Ectodermal cell (in vitro differentiated cells): ENCODE measurements around the gene TDRD7.
"Not testable (repeated sequence)": the region's sequence is repeated elsewhere in the genome, so short reads cannot be mapped to it uniquely, and the experiment has no call there.

Source experiments
- H3K27ac ChIP-seq: 2 replicates; pipeline ENCODE4 v1.7.0; 2013; ENCODE audit warnings: mild to moderate bottlenecking, low read depth, low read length; ENCODE audit not compliant: insufficient read depth, poor library complexity, severe bottlenecking
- H3K27me3 ChIP-seq: 2 replicates; pipeline ENCODE4 v1.7.0; 2013; ENCODE audit warnings: mild to moderate bottlenecking, low read length; ENCODE audit not compliant: insufficient read depth, control insufficient read depth, poor library complexity, severe bottlenecking
- H3K36me3 ChIP-seq: one replicate; pipeline ENCODE4 v1.7.0; 2013; ENCODE audit warnings: low read length; ENCODE audit not compliant: control insufficient read depth, insufficient read depth
- H3K4me1 ChIP-seq: one replicate; pipeline ENCODE4 v1.7.0; 2013; ENCODE audit warnings: low read length; ENCODE audit not compliant: control insufficient read depth, insufficient read depth
- H3K4me3 ChIP-seq: 2 replicates; pipeline ENCODE4 v1.7.0; 2013; ENCODE audit warnings: low read depth, low read length, control low read depth; ENCODE audit not compliant: insufficient read depth
- H3K9me3 ChIP-seq: 2 replicates; pipeline ENCODE4 v1.7.0; 2013; ENCODE audit warnings: mild to moderate bottlenecking, low read length, moderate library complexity; ENCODE audit not compliant: control insufficient read depth
- WGBS, 2 experiments: methylation state at CpG; one replicate each; pipeline ENCODE4 v1.1.7; 2013; ENCODE audit warnings: missing lambda C conversion rate in 2 of 2; 5-methylcytosine and 5-hydroxymethylcytosine counted together

The TDRD7 gene

GRCh38 chr9:97445119-97445701 lies 33.3 kb downstream of the TDRD7 start:
- Histone ChIP-seq H3K4me3 (no peak overlapping the region), H3K4me1 (peaks cover 12% of the 10 kb centered on the region), H3K36me3 (no peaks in the 10 kb centered on the region), H3K9me3 (no peaks in the 10 kb centered on the region), H3K27me3 (no peaks in the 10 kb centered on the region), H3K27ac (no peak overlapping the region)
- WGBS, 2 experiments, result 89 to 97% methylated on average over 2 of the region's 2 CpGs

GRCh38 chr9:97447001-97447400 lies 35.1 kb downstream of the TDRD7 start:
- no peak overlapping the region for H3K27ac ChIP-seq
- H3K4me1 ChIP-seq, result no peaks in the 10 kb centered on the region
- H3K27me3 ChIP-seq, result no peaks in the 10 kb centered on the region
- no peaks in the 10 kb centered on the region for H3K36me3 ChIP-seq
- H3K4me3 ChIP-seq, result no peak overlapping the region
- 83 to 94% methylated on average over 3 of the region's 3 CpGs for WGBS, 2 experiments
- no peaks in the 10 kb centered on the region for H3K9me3 ChIP-seq

- not testable (repeated sequence) for H3K4me3 ChIP-seq, H3K36me3 ChIP-seq, H3K4me1 ChIP-seq, H3K9me3 ChIP-seq, H3K27me3 ChIP-seq, H3K27ac ChIP-seq
- WGBS, 2 experiments, result 92 to 99% methylated on average over 3 of the region's 3 CpGs
Observed at GRCh38 chr9:97453573-97453972, 41.7 kb downstream of the TDRD7 start.

GRCh38 chr9:97456841-97457240 lies 44.9 kb downstream of the TDRD7 start:
- not testable (repeated sequence) for H3K36me3 ChIP-seq, H3K27ac ChIP-seq, H3K9me3 ChIP-seq, H3K4me3 ChIP-seq, H3K27me3 ChIP-seq, H3K4me1 ChIP-seq

- H3K27me3 ChIP-seq, result no peaks in the 10 kb centered on the region
- H3K9me3 ChIP-seq, result no peaks in the 10 kb centered on the region
- no peak overlapping the region for H3K4me3 ChIP-seq
- no peaks in the 10 kb centered on the region for H3K4me1 ChIP-seq
- H3K36me3 ChIP-seq, result no peaks in the 10 kb centered on the region
- no peak overlapping the region for H3K27ac ChIP-seq
Observed at GRCh38 chr9:97459326-97459725, 47.4 kb downstream of the TDRD7 start.

GRCh38 chr9:97462159-97462558 lies 50.3 kb downstream of the TDRD7 start:
- Histone ChIP-seq H3K9me3 (no peaks in the 10 kb centered on the region), H3K27ac (no peak overlapping the region), H3K27me3 (no peaks in the 10 kb centered on the region), H3K4me1 (no peaks in the 10 kb centered on the region), H3K36me3 (no peaks in the 10 kb centered on the region), H3K4me3 (no peak overlapping the region)
- 88 to 91% methylated on average over 3 of the region's 3 CpGs for WGBS, 2 experiments

GRCh38 chr9:97462914-97463313 lies 51.0 kb downstream of the TDRD7 start:
- H3K36me3 ChIP-seq, result no peaks in the 10 kb centered on the region
- H3K27ac ChIP-seq, result no peak overlapping the region

GRCh38 chr9:97468658-97469448 lies 57.0 kb downstream of the TDRD7 start:
- Histone ChIP-seq H3K9me3 (no peaks in the 10 kb centered on the region), H3K4me1 (no peaks in the 10 kb centered on the region), H3K36me3 (no peaks in the 10 kb centered on the region), H3K27ac (no peak overlapping the region), H3K27me3 (no peaks in the 10 kb centered on the region), H3K4me3 (no peak overlapping the region)
- 84 to 88% methylated on average over 4 of the region's 4 CpGs for WGBS, 2 experiments

More at GRCh38 chr9:97462914-97463313, 51.0 kb downstream of the TDRD7 start:
- 88 to 93% methylated on average over 1 of the region's 1 CpG for WGBS, 2 experiments
- H3K27me3 ChIP-seq, result no peaks in the 10 kb centered on the region
- H3K4me1 ChIP-seq, result no peaks in the 10 kb centered on the region
- H3K4me3 ChIP-seq, result no peak overlapping the region
- H3K9me3 ChIP-seq, result no peaks in the 10 kb centered on the region

- Histone ChIP-seq H3K9me3 (no peaks in the 10 kb centered on the region), H3K27me3 (no peaks in the 10 kb centered on the region), H3K27ac (no peak overlapping the region), H3K36me3 (no peaks in the 10 kb centered on the region), H3K4me1 (no peaks in the 10 kb centered on the region), H3K4me3 (no peak overlapping the region)
- 52 to 53% methylated on average over 2 of the region's 2 CpGs for WGBS, 2 experiments
Observed at GRCh38 chr9:97470076-97470475, 58.2 kb downstream of the TDRD7 start.

GRCh38 chr9:97473717-97474116 lies 61.8 kb downstream of the TDRD7 start:
- no peaks in the 10 kb centered on the region for H3K9me3 ChIP-seq
- no peaks in the 10 kb centered on the region for H3K36me3 ChIP-seq
- WGBS, 2 experiments, result 84 to 93% methylated on average over 3 of the region's 3 CpGs
- no peaks in the 10 kb centered on the region for H3K27me3 ChIP-seq
- H3K4me3 ChIP-seq, result no peak overlapping the region
- no peak overlapping the region for H3K27ac ChIP-seq
- no peaks in the 10 kb centered on the region for H3K4me1 ChIP-seq
